Measurements from ENCODE around the gene PUSL1. TPM values are rescaled to one million over a fixed set of nuclear protein-coding genes. Genes with fewer than 3 reads are reported as not detected.

The PUSL1 gene
- polyA plus RNA-seq, 2 of the 4 experiments (the other 2 are of a cell fraction), result 7.4 to 14.6 TPM

DNA sequence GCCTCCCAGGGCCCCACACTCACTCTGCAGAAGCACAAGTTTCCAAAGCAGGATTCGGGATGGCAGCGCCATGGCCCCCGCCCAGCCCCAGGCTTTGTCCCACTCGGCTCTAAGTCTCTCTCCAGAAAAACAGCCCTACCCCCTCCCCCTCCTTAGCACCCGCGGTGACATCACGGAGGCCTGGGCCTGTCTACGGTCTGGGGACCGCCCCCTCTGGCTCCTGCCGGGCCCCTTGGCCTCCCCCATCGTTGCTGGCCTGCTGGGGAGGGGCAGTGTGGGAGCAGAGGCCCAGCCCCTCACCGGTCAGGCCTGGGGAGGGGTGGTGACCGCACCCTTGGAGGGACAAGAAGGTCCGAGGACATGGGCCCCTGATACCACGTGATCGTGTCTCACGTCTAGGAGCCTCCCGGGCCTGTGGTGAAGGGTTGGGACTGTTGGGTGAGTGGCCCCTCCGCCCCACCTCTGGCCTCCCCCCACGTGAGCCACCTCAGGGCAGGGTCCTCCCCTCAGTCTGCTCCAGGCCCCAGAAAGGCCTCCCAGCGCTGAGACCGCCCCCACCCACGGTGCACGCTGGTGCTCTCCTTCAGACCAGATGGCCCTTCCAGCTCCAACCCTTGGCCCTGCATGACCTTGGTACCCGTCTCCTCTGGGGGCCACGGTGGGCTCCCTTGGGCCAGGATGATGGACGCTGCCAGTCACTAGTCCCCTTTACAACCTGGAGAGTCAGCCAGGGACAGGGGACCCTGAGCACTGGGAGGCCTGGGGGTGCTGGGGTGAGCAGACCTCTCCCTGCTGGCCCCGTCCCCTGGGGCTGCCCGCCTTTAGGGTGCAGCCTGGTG is 50.3 kb downstream of the PUSL1 start, which contains the start of gene MXRA8:
Gene MXRA8, minus strand, starts transcription at position 123 of the 839 bp plus-strand sequence. Its CDS starts 51 bp downstream, at position 72.
- FAIRE-seq, result no peak
- DNase-seq (ENCODE audit: low read depth in 1 of 2, low spot score in 1 of 2), result no peak
- ATAC-seq, result no peak
- peaks cover 31% of the 10 kb centered on the region for H3K4me1 ChIP-seq
- H3K9me3 ChIP-seq, result no peaks in the 10 kb centered on the region
- peak within 1 kb of the TSS in 1 of 2 experiments; percentile 30; a peak in 1 of 6 replicates for H3K27ac ChIP-seq
- H3K4me3 ChIP-seq, result no peak within 1 kb of the TSS
- no peak for TF ChIP-seq HDAC2 (IDR thresholded peaks at IDR 0.05)
- no peak for TF ChIP-seq SREBF2 (IDR thresholded peaks at IDR 0.05)
- no peak for TF ChIP-seq JUNB (IDR thresholded peaks at IDR 0.05)
- TF ChIP-seq, protein P1, sequence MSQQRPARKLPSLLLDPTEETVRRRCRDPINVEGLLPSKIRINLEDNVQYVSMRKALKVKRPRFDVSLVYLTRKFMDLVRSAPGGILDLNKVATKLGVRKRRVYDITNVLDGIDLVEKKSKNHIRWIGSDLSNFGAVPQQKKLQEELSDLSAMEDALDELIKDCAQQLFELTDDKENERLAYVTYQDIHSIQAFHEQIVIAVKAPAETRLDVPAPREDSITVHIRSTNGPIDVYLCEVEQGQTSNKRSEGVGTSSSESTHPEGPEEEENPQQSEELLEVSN (IDR thresholded peaks at IDR 0.05; ENCODE audit: borderline replicate concordance, low read depth), result no peak
- no peak for TF ChIP-seq REST (IDR thresholded peaks at IDR 0.05)
- no peak for TF ChIP-seq CTCF (IDR thresholded peaks at IDR 0.05)
- TF ChIP-seq POLR2A (IDR thresholded peaks at IDR 0.05; ENCODE audit: low read length), result no peak
- TF ChIP-seq CBX8 (IDR thresholded peaks at IDR 0.05), result no peak
- TF ChIP-seq NFE2L2 (conservative IDR thresholded peaks at IDR 0.05; ENCODE audit: low read length), result no peak
- TF ChIP-seq CHD4 (IDR thresholded peaks at IDR 0.05; ENCODE audit: borderline replicate concordance), result no peak
- no peak for TF ChIP-seq RNF2 (IDR thresholded peaks at IDR 0.05; ENCODE audit: borderline replicate concordance, low read depth)
- TF ChIP-seq ZSCAN20 (CRISPR knock-in tag; IDR thresholded peaks at IDR 0.05), result no peak
- TF ChIP-seq, protein P2, sequence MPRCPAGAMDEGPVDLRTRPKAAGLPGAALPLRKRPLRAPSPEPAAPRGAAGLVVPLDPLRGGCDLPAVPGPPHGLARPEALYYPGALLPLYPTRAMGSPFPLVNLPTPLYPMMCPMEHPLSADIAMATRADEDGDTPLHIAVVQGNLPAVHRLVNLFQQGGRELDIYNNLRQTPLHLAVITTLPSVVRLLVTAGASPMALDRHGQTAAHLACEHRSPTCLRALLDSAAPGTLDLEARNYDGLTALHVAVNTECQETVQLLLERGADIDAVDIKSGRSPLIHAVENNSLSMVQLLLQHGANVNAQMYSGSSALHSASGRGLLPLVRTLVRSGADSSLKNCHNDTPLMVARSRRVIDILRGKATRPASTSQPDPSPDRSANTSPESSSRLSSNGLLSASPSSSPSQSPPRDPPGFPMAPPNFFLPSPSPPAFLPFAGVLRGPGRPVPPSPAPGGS (IDR thresholded peaks at IDR 0.05), result no peak
- no peak for TF ChIP-seq CBX2 (IDR thresholded peaks at IDR 0.05; ENCODE audit: borderline replicate concordance, low read depth)
- no peak for TF ChIP-seq GATA3 (IDR thresholded peaks at IDR 0.05; ENCODE audit: borderline replicate concordance)
- no peak for TF ChIP-seq ESRRA (IDR thresholded peaks at IDR 0.05; ENCODE audit: borderline replicate concordance, low read length)
- TF ChIP-seq KDM5A (IDR thresholded peaks at IDR 0.05), result no peak
- TF ChIP-seq ZNF302 (CRISPR knock-in tag; IDR thresholded peaks at IDR 0.05), result no peak
- TF ChIP-seq, protein P3, sequence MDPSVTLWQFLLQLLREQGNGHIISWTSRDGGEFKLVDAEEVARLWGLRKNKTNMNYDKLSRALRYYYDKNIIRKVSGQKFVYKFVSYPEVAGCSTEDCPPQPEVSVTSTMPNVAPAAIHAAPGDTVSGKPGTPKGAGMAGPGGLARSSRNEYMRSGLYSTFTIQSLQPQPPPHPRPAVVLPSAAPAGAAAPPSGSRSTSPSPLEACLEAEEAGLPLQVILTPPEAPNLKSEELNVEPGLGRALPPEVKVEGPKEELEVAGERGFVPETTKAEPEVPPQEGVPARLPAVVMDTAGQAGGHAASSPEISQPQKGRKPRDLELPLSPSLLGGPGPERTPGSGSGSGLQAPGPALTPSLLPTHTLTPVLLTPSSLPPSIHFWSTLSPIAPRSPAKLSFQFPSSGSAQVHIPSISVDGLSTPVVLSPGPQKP (IDR thresholded peaks at IDR 0.05; ENCODE audit: low read depth, low read length), result no peak
- TF ChIP-seq ZFP36 (IDR thresholded peaks at IDR 0.05; ENCODE audit: borderline replicate concordance, partially characterized antibody), result no peak
- ChIA-PET POLR2A (interaction anchor here (0.5 kb wide), 1 partner anchor 12 kb away, joined by 3 read pairs; no protein-coding TSS in a partner anchor), CTCF (interaction anchor here (1.2 to 2.4 kb wide), 2 partner anchors 13 kb away, joined by 6 to 17 read pairs; no protein-coding TSS in a partner anchor)
- WGBS (ENCODE audit: missing lambda C conversion rate), result 80% methylated on average over 4 of the region's 29 CpGs
- no peak within 1 kb of the TSS for H3K4me2 ChIP-seq
